CD4-positive, alpha-beta T cell treated with Interleukin-15 for 4 hours (primary cell): ENCODE measurements around the gene KCNG4.

Experiments
- DNase-seq: peaks from one replicate; pipeline ENCODE4 v3.0.0-alpha.2; 2020; ENCODE audit warnings: low spot score

The KCNG4 gene

GRCh38 chr16:84182680-84183571 is 56.9 kb downstream of the KCNG4 start:
- no peak for DNase-seq

- no peak for DNase-seq
Measured at GRCh38 chr16:84182104-84182503, 57.7 kb downstream of the KCNG4 start.

GRCh38 chr16:84181144-84181915 is 58.5 kb downstream of the KCNG4 start:
- DNase-seq = no peak

- DNase-seq = no peak
Measured at GRCh38 chr16:84180519-84181140, 59.2 kb downstream of the KCNG4 start.

GRCh38 chr16:84179612-84180320 is 60.0 kb downstream of the KCNG4 start:
- DNase-seq = no peak

- no peak for DNase-seq
Measured at GRCh38 chr16:84178892-84179611, 60.8 kb downstream of the KCNG4 start.

GRCh38 chr16:84178146-84178765 is 61.6 kb downstream of the KCNG4 start:
- no peak for DNase-seq

GRCh38 chr16:84177741-84178073 is 62.1 kb downstream of the KCNG4 start:
- DNase-seq = no peak

GRCh38 chr16:84176192-84177053 is 63.4 kb downstream of the KCNG4 start:
- no peak for DNase-seq

GRCh38 chr16:84175350-84176081 is 64.3 kb downstream of the KCNG4 start:
- DNase-seq = no peak

- DNase-seq = no peak
Measured at GRCh38 chr16:84174396-84174795, 65.4 kb downstream of the KCNG4 start.

- DNase-seq = no peak
Measured at GRCh38 chr16:84169765-84170310, 70.0 kb downstream of the KCNG4 start.
